PC-3 (cell line): ENCODE data around the gene ASB16. TPM values are rescaled to one million over a fixed set of nuclear protein-coding genes. Genes with fewer than 3 reads are reported as not detected.

ENCODE experiments used
- ATAC-seq: fragments of 200-7000 bp; cut with Tn5 transposase; 2 replicates; pipeline ENCODE4 v1.9.1; 2020; ENCODE audit warnings: mild to moderate bottlenecking, moderate library complexity
- BruUV-seq: library from RNA; stranded (reverse); fragments of 400-500 nt; replicated peaks from 2 replicates; lab custom pipeline; 2021; lab: Mats Ljungman, UMichigan
- CTCF ChIA-PET: fragments of 300-600 bp; sonication (Branson Sonifier 250); formaldehyde crosslinking; loops from one replicate; lab custom pipeline; 2022; ENCODE audit warnings: antibody characterized with exemption; lab: Charles Lee
- POLR2A ChIA-PET: fragments of 300-600 bp; sonication (Branson Sonifier 250); formaldehyde crosslinking; loops from one replicate; lab custom pipeline; 2022; ENCODE audit warnings: antibody characterized with exemption; ENCODE audit not compliant: unreplicated experiment; lab: Charles Lee
- DNase-seq: peaks from one replicate; pipeline ENCODE4 v3.0.0-alpha.2; 2015
- H2AFZ ChIP-seq: fragments of 300-600 bp; sonication (generic); 2 replicates; pipeline ENCODE4 v1.6.0; 2016; ENCODE audit warnings: antibody characterized with exemption, low read length
- H3F3A ChIP-seq: fragments of 300-600 bp; sonication (generic); one replicate; pipeline ENCODE4 v1.6.0; 2017; ENCODE audit warnings: antibody characterized with exemption, low read length, control low read depth, mild to moderate bottlenecking; ENCODE audit not compliant: unreplicated experiment
- H3K27ac ChIP-seq: fragments of 300-600 bp; sonication (generic); 2 replicates; pipeline ENCODE4 v1.5.1; 2016; ENCODE audit warnings: mild to moderate bottlenecking, low read length
- H3K27me3 ChIP-seq: fragments of 300-600 bp; sonication (generic); 2 replicates; pipeline ENCODE4 v1.6.1; 2016; ENCODE audit warnings: low read length, mixed read lengths
- H3K36me3 ChIP-seq: fragments of 300-600 bp; sonication (generic); 2 replicates; pipeline ENCODE4 v1.6.1; 2016; ENCODE audit warnings: low read depth, mixed run types, low read length, mixed read lengths
- H3K4me1 ChIP-seq: fragments of 300-600 bp; sonication (generic); 2 replicates; pipeline ENCODE4 v1.5.1; 2016; ENCODE audit warnings: low read length; ENCODE audit not compliant: insufficient read depth
- H3K4me2 ChIP-seq: fragments of 300-600 bp; sonication (generic); 2 replicates; pipeline ENCODE4 v1.6.0; 2016; ENCODE audit warnings: low read length
- H3K4me3 ChIP-seq: fragments of 300-600 bp; sonication (generic); 2 replicates; pipeline ENCODE4 v1.5.1; 2016; ENCODE audit warnings: mild to moderate bottlenecking, low read length, mixed read lengths
- H3K79me2 ChIP-seq: fragments of 300-600 bp; sonication (generic); 2 replicates; pipeline ENCODE4 v1.6.1; 2017; ENCODE audit warnings: low read length, mixed read lengths
- H3K9ac ChIP-seq: fragments of 300-600 bp; sonication (generic); 2 replicates; pipeline ENCODE4 v1.6.0; 2016; ENCODE audit warnings: mild to moderate bottlenecking, low read length
- H3K9me2 ChIP-seq: fragments of 300-600 bp; sonication (generic); replicated peaks from 2 replicates; pipeline ENCODE4 v1.6.1; 2016; ENCODE audit warnings: mixed run types, low read length, mixed read lengths
- H3K9me3 ChIP-seq: fragments of 300-600 bp; sonication (generic); 2 replicates; pipeline ENCODE4 v1.6.1; 2016; ENCODE audit warnings: low read length, mixed read lengths
- H4K20me1 ChIP-seq: fragments of 300-600 bp; sonication (generic); 2 replicates; pipeline ENCODE4 v1.6.1; 2016; ENCODE audit warnings: low read length, mixed read lengths
- CTCF ChIP-seq: fragments of 300-600 bp; sonication (generic); conservative IDR thresholded peaks from 2 replicates; pipeline ENCODE4 v1.5.1; 2017; ENCODE audit warnings: antibody characterized with exemption, low read depth, mild to moderate bottlenecking, low read length
- EZH2 ChIP-seq: fragments of 300-600 bp; sonication (generic); IDR thresholded peaks from one replicate; pipeline ENCODE4 v1.6.1; 2017; ENCODE audit warnings: antibody characterized with exemption, mild to moderate bottlenecking, low read length; ENCODE audit not compliant: unreplicated experiment
- EZH2phosphoT487 ChIP-seq: fragments of 300-600 bp; sonication (generic); IDR thresholded peaks from 2 replicates; pipeline ENCODE4 v1.6.1; 2018; ENCODE audit warnings: mild to moderate bottlenecking, antibody characterized with exemption, low read length, borderline replicate concordance
- intact Hi-C: fragments of 100-400 bp; cut with micrococcal nuclease; formaldehyde crosslinking; loops from 2 replicates; pipeline ENCODE4 v1.9.0; 2023
- total RNA-seq: library from RNA; depleted of rRNA; stranded (reverse); fragments of >200 nt; gene quantifications from 2 replicates; pipeline ENCODE4 v1.2.3, GENCODE V29; 2014

The ASB16 gene
- total RNA-seq, 1 experiment from 2014 or later, result 0.51 TPM

- Histone ChIP-seq H3K9me3 (no peaks in the 10 kb centered on the region), H4K20me1 (no peaks in the 10 kb centered on the region), H3K4me1 (peaks cover 13% of the 10 kb centered on the region), H3K4me2 (peak overlapping the region; percentile 99), H2AFZ (no peak overlapping the region), H3K27me3 (no peaks in the 10 kb centered on the region), H3K36me3 (no peaks in the 10 kb centered on the region), H3F3A (no peaks in the 10 kb centered on the region), H3K9ac (peak overlapping the region; percentile 77; the same call in 1 of the 2 replicates), H3K79me2 (no peaks in the 10 kb centered on the region), H3K27ac (no peak overlapping the region), H3K9me2 (no peaks in the 10 kb centered on the region), H3K4me3 (peak overlapping the region; percentile 72)
- ATAC-seq, result no peak
- ChIA-PET POLR2A (interaction anchor here (0.6 to 0.7 kb wide), 3 partner anchors 39 to 116 kb away, joined by 3 to 17 read pairs (median 6); no protein-coding TSS in a partner anchor), CTCF (interaction anchor here (1.4 to 2.2 kb wide), 2 partner anchors 16 to 46 kb away, joined by 3 to 17 read pairs; no protein-coding TSS in a partner anchor)
- DNase-seq, result no peak
- TSS peak; percentile 48 for BruUV-seq
- intact Hi-C loops, result no loop called here
- TF ChIP-seq EZH2phosphoT487 (no peak), EZH2 (no peak), CTCF (no peak)
Measured at GRCh38 chr17:44121997-44122815, 48.3 kb upstream of the ASB16 start.

- TF ChIP-seq EZH2phosphoT487, result no peak
- Histone ChIP-seq H3K27me3 (no peaks in the 10 kb centered on the region), H3K9me2 (no peaks in the 10 kb centered on the region), H3K4me3 (peak overlapping the region; percentile 72), H3F3A (no peaks in the 10 kb centered on the region), H3K4me2 (peak overlapping the region; percentile 99), H3K4me1 (peaks cover 13% of the 10 kb centered on the region), H3K9me3 (no peaks in the 10 kb centered on the region), H4K20me1 (no peaks in the 10 kb centered on the region), H3K27ac (no peak overlapping the region), H2AFZ (peak overlapping the region; percentile 83), H3K9ac (peak overlapping the region; percentile 77), H3K79me2 (no peaks in the 10 kb centered on the region), H3K36me3 (no peaks in the 10 kb centered on the region)
- POLR2A ChIA-PET, result interaction anchor here (0.5 to 0.9 kb wide), 5 partner anchors 45 to 578 kb away, joined by 3 to 11 read pairs (median 3); no protein-coding TSS in a partner anchor
- CTCF ChIA-PET, result interaction anchor here (0.6 to 2.2 kb wide), 8 partner anchors 7 to 46 kb away, joined by 3 to 18 read pairs (median 7); no protein-coding TSS in a partner anchor
- no peak for ATAC-seq
- BruUV-seq, result no TSS peak
- intact Hi-C loops, result no loop called here
- no peak for DNase-seq
Measured at GRCh38 chr17:44122816-44123355, 47.6 kb upstream of the ASB16 start.

- Histone ChIP-seq H3K36me3 (no peaks in the 10 kb centered on the region), H3K27ac (peak within 1 kb of the TSS; percentile 57), H3K9me3 (no peaks in the 10 kb centered on the region), H4K20me1 (no peaks in the 10 kb centered on the region), H3K4me1 (peaks cover 13% of the 10 kb centered on the region), H2AFZ (peak within 1 kb of the TSS; percentile 84), H3F3A (no peaks in the 10 kb centered on the region), H3K9ac (peak within 1 kb of the TSS; percentile 77), H3K4me3 (peak within 1 kb of the TSS; percentile 72), H3K9me2 (no peaks in the 10 kb centered on the region), H3K27me3 (no peaks in the 10 kb centered on the region), H3K79me2 (no peaks in the 10 kb centered on the region), H3K4me2 (peak within 1 kb of the TSS; percentile 99)
- POLR2A ChIA-PET, result interaction anchor here (0.5 to 0.9 kb wide), 9 partner anchors 13 to 578 kb away, joined by 3 to 11 read pairs (median 4); no protein-coding TSS in a partner anchor
- TF ChIP-seq EZH2phosphoT487, result no peak
- TF ChIP-seq CTCF, result peak; percentile 77
- BruUV-seq, result no TSS peak
- CTCF ChIA-PET, result interaction anchor here (0.6 to 2.2 kb wide), 7 partner anchors 8 to 45 kb away, joined by 4 to 18 read pairs (median 8); no protein-coding TSS in a partner anchor
- peak; percentile 92 for ATAC-seq
- intact Hi-C loops, result loop anchor here (1.0 kb wide), 1 partner anchor 15 kb away; no protein-coding TSS in a partner anchor
- peak; percentile 97 for DNase-seq
Measured at GRCh38 chr17:44123356-44124117, 47.0 kb upstream of the ASB16 start, which contains the start of gene HDAC5. Gene HDAC5, minus strand, starts transcription at chr17:44123641. Its CDS starts 6,126 bp downstream, at chr17:44117515.
